ENCODE data around the gene EIF2A. TPM values are rescaled to one million over a fixed set of nuclear protein-coding genes. Genes with fewer than 3 reads are reported as not detected.

Gene EIF2A
- total and polyA plus RNA-seq, 11 donors = 44.3 to 112 (median 68.0) TPM

DNA sequence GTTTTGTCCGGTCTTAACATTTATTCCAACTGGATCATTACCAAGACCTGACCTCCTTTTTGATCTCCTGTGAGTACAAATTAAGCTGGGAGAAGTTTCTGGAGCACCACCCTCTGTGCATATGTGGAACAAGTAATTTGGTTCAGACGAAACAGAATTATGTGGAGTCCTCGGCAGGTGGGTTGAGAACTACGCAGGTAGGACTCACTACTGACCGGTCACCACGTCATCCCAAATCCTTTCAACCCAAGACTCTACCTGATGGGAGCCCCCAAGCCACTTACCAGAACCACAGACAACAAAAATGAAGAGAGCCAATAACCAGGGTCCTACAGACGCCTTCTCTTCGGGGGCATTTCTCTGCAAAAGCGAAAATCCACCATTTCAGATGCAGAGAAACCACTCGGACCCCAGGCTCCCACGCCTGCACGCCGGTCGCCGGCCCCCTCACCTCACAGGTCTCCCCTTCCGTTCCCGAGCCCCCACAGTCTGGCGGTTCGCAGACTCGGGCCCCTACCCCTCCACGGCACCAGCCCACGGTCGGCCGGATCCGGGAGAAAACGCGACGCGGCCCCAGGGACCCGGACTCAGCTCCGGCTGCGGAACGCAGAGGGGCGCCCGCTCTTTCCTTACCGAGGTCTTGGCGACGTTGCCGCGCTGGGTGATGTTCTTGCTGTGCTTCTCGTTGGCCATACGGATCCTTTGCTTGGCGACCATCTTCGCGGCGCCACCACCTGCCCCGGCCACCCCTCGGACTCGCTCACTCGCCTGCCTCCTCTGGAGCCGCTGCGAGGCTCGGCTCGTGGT is 965 bp upstream of the EIF2A start:
- peaks cover 0 to 42% (median 29%) of the 10 kb centered on the region in 9 donors for H3K36me3 ChIP-seq
- peak overlapping the region; percentile 80 to 98 (median 86) for H3K4me3 ChIP-seq
- no peaks in the 10 kb centered on the region for H3K9me3 ChIP-seq
- TF ChIP-seq, protein P1, sequence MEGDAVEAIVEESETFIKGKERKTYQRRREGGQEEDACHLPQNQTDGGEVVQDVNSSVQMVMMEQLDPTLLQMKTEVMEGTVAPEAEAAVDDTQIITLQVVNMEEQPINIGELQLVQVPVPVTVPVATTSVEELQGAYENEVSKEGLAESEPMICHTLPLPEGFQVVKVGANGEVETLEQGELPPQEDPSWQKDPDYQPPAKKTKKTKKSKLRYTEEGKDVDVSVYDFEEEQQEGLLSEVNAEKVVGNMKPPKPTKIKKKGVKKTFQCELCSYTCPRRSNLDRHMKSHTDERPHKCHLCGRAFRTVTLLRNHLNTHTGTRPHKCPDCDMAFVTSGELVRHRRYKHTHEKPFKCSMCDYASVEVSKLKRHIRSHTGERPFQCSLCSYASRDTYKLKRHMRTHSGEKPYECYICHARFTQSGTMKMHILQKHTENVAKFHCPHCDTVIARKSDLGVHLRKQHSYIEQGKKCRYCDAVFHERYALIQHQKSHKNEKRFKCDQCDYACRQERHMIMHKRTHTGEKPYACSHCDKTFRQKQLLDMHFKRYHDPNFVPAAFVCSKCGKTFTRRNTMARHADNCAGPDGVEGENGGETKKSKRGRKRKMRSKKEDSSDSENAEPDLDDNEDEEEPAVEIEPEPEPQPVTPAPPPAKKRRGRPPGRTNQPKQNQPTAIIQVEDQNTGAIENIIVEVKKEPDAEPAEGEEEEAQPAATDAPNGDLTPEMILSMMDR (IDR thresholded peaks at IDR 0.05) = peak in 1 of 12 donors; percentile 5
- TF ChIP-seq POLR2A (IDR thresholded peaks at IDR 0.05) = no peak
- ATAC-seq (peak in 2 of 4 donors; percentile 1), DNase-seq (peak in 4 of 5 donors; percentile 59 to 81 (median 68))
- H3K4me1 ChIP-seq = peaks cover 0 to 62% (median 28%) of the 10 kb centered on the region in 12 donors
- WGBS, 4 donors = 0 to 2% (median 0%) methylated on average over 23 to 54 of the region's 54 CpGs
- intact Hi-C loops (cut with DNase I) = loop anchor here in 8 of 10 donors (1.0 to 10.0 kb wide), 10 partner anchors 57 to 319 kb away; partner anchors contain the start of genes SELENOT (in 5 of the 8), SIAH2 (in 4 of the 8), TSC22D2 (in 3 of the 8) and ERICH6 (in 2 of the 8)
- H3K27me3 ChIP-seq = no peaks in the 10 kb centered on the region
- H3K27ac ChIP-seq = peak overlapping the region; percentile 91 to 99 (median 98)

DNA sequence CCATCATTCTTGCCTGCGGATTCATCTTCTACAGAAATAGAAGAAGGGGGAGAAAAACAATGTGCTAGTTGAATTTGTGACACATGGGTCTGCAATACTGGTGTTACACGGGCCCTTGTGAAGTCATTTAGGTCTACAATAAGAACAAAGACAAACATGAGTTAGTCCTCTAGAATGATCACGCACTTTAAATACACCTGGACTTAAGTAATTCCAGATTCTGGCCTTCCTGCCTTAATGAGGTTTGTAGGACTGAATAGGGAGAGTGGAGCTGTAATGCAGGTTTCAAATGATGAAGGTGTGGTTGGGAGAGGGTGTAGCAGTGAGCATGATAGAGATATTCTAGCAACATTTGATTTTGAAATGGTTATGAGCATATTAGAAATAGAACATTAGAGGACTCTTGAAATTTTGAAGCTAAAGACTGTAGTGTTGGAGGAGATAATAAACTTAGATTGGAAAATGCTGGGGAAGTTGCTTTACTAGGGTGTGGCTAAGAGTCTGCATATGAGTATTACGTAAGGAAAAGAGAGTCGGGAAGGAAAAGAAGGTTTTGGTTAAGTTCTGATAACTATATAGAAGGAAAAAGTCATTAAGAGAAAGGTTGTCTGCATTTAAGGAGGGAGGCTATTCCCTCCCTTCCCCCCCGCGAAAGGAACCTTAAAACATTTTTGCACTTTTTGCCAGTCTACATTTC is 606 bp downstream of the EIF2A start:
- WGBS, 4 donors = 20 to 23% (median 21%) methylated on average over 7 of the region's 7 CpGs
- DNase-seq (no peak), ATAC-seq (no peak)
- TF ChIP-seq, protein P1 (IDR thresholded peaks at IDR 0.05) = no peak
- no peak for TF ChIP-seq POLR2A (IDR thresholded peaks at IDR 0.05)
- H3K4me3 ChIP-seq = peak overlapping the region; percentile 62 to 98 (median 86)
- intact Hi-C loops (cut with DNase I) = loop anchor here in 8 of 10 donors (2.0 to 10.0 kb wide), 9 partner anchors 55 to 318 kb away; partner anchors contain the start of genes SELENOT (in 5 of the 8), SIAH2 (in 4 of the 8), ERICH6 (in 2 of the 8) and TSC22D2 (in 2 of the 8)
- no peaks in the 10 kb centered on the region for H3K27me3 ChIP-seq
- peaks cover 0 to 47% (median 28%) of the 10 kb centered on the region in 12 donors for H3K4me1 ChIP-seq
- H3K27ac ChIP-seq = peak overlapping the region in 11 of 12 donors; percentile 91 to 99 (median 98)
- H3K9me3 ChIP-seq = no peaks in the 10 kb centered on the region
- H3K36me3 ChIP-seq = peaks cover 0 to 42% (median 23%) of the 10 kb centered on the region in 9 donors

DNA sequence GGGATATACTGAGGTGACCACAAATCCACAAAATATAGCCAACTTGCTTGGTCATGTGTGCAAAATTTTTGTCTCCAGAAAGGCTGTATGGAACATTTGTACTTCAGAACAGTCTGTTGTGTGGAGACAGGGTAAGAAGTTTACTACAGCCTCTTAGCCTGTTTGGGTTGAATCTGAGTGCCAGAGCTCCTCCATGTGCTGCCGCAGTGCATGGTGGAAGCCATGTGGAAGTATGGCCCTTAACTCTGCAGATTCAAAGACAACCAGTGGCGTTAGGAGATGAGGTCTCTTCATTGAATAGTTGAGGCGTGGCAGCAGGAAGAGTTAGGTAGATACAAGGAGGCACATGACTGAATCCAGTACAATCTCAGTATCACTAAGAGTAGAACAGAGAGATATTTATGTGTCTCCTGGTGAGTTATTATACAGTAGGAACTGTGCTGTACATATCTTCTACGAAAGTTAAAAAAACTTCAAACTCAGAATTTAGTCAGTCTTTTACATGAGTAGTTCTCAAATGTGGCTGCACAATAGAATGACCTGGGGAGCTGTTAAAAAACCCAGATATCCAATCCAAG is 9.4 kb downstream of the EIF2A start:
- intact Hi-C loops (cut with DNase I) = no loop called here
- Histone ChIP-seq H3K36me3 (peaks cover 0 to 87% (median 57%) of the 10 kb centered on the region in 9 donors), H3K27ac (no peak overlapping the region), H3K27me3 (no peaks in the 10 kb centered on the region), H3K9me3 (no peaks in the 10 kb centered on the region), H3K4me1 (peaks cover 0 to 18% (median 1%) of the 10 kb centered on the region in 12 donors), H3K4me3 (no peak overlapping the region)
- no peak for DNase-seq
- 91 to 93% (median 92%) methylated on average over 4 of the region's 4 CpGs for WGBS, 4 donors
- ATAC-seq = no peak
- TF ChIP-seq, protein P1 (IDR thresholded peaks at IDR 0.05) = no peak
- no peak for TF ChIP-seq POLR2A (IDR thresholded peaks at IDR 0.05)

Data from heart left ventricle (tissue), 16 donors.